HCT116 (cell line): ENCODE measurements around the gene AIF1. TPM values are rescaled to one million over a fixed set of nuclear protein-coding genes. Genes with fewer than 3 reads are reported as not detected.

Source experiments
- ATAC-seq: fragments of 200-7000 bp; cut with Tn5 transposase; 2 replicates; pipeline ENCODE4 v1.9.1; 2020; ENCODE audit warnings: mild to moderate bottlenecking, moderate library complexity
- BruUV-seq: library from RNA; stranded (reverse); fragments of 400-500 nt; replicated peaks from 2 replicates; lab custom pipeline; 2021; lab: Mats Ljungman, UMichigan
- CTCF ChIA-PET: fragments of 300-600 bp; sonication (Branson Sonifier 250); formaldehyde crosslinking; loops from one replicate; lab custom pipeline; 2021; ENCODE audit warnings: antibody characterized with exemption; lab: Charles Lee
- POLR2A ChIA-PET: fragments of 300-600, 350-600 bp; sonication (Branson Sonifier 250); formaldehyde crosslinking; loops from one replicate; lab custom pipeline; 2021; ENCODE audit warnings: antibody characterized with exemption; lab: Charles Lee
- RAD21 ChIA-PET, 2 experiments: fragments of 300-600 bp; sonication (Branson Sonifier 250); formaldehyde crosslinking; loops; one replicate each; lab custom pipeline; 2023; ENCODE audit warnings: low total read pairs in 2 of 2; ENCODE audit not compliant: uncharacterized antibody in 2 of 2, unreplicated experiment in 2 of 2, low non-redundant PET in 1 of 2; lab: Charles Lee
- DNase-seq: peaks from one replicate; pipeline ENCODE4 v3.0.0-alpha.2; 2010; ENCODE audit warnings: low read depth, low spot score
- H2AFZ ChIP-seq: fragments of 200-600 bp; shearing (Covaris generic), sonication (generic); 2 replicates; pipeline ENCODE4 v1.6.1; 2017; ENCODE audit warnings: low read depth, mixed run types, mixed read lengths, antibody characterized with exemption, low read length; ENCODE audit not compliant: poor library complexity, severe bottlenecking
- H3K27ac ChIP-seq: 2 replicates; pipeline ENCODE4 v1.5.1; 2012; ENCODE audit warnings: low read depth, low read length
- H3K27me3 ChIP-seq: fragments of 200-600 bp; sonication (generic); 2 replicates; pipeline ENCODE4 v1.6.1; 2016; ENCODE audit warnings: mixed run types, low read length, mixed read lengths; ENCODE audit not compliant: insufficient read depth
- H3K36me3 ChIP-seq, 2 experiments: fragments of 200-500 bp in 1 of 2; fragments of 200-600 bp in 1 of 2; sonication (Bioruptor generic) in 1 of 2; sonication (generic) in 1 of 2; 2 replicates each; pipeline versions ENCODE4 v1.5.1 to v1.6.1; 2014 to 2016; ENCODE audit warnings: low read length in 2 of 2, inconsistent platforms in 1 of 2, mixed read lengths in 1 of 2, mixed run types in 1 of 2; ENCODE audit not compliant: insufficient read depth in 2 of 2, control insufficient read depth in 1 of 2
- H3K4me1 ChIP-seq, 2 experiments: fragments of 200-600 bp in 1 of 2; sonication (generic) in 1 of 2; 2 replicates each; pipeline versions ENCODE4 v1.5.1 to v1.6.1; 2012 to 2017; ENCODE audit warnings: low read length in 2 of 2, inconsistent platforms in 1 of 2, mild to moderate bottlenecking in 1 of 2, mixed read lengths in 1 of 2, mixed run types in 1 of 2, moderate library complexity in 1 of 2; ENCODE audit not compliant: insufficient read depth in 2 of 2, control insufficient read depth in 1 of 2
- H3K4me2 ChIP-seq: fragments of 200-600 bp; sonication (generic); 2 replicates; pipeline ENCODE4 v1.6.1; 2017; ENCODE audit warnings: mixed run types, low read length, mixed read lengths
- H3K4me3 ChIP-seq, 2 experiments: fragments of 200-600 bp in 1 of 2; sonication (generic) in 1 of 2; replicated peaks in 1 of 2; 2 replicates each; pipeline ENCODE4 v1.5.1; 2011 to 2016; ENCODE audit warnings: low read length in 2 of 2, control low read depth in 1 of 2, low read depth in 1 of 2, mild to moderate bottlenecking in 1 of 2, mixed read lengths in 1 of 2, mixed run types in 1 of 2
- H3K79me2 ChIP-seq: fragments of 200-600 bp; sonication (generic); 2 replicates; pipeline ENCODE4 v1.6.1; 2017; ENCODE audit warnings: mild to moderate bottlenecking, mixed run types, low read length, moderate library complexity, mixed read lengths; ENCODE audit not compliant: insufficient read depth
- H3K9ac ChIP-seq: fragments of 200-600 bp; sonication (generic); 2 replicates; pipeline ENCODE4 v1.6.1; 2016; ENCODE audit warnings: low read length, mixed read lengths
- H3K9me2 ChIP-seq: fragments of 200-600 bp; sonication (generic), shearing (Covaris generic); 2 replicates; pipeline ENCODE4 v1.6.1; 2017; ENCODE audit warnings: mixed run types, mild to moderate bottlenecking, moderate library complexity; ENCODE audit not compliant: insufficient read depth
- H3K9me3 ChIP-seq, 2 experiments: fragments of 200-500 bp in 1 of 2; fragments of 200-600 bp in 1 of 2; sonication (Bioruptor generic) in 1 of 2; sonication (generic) in 1 of 2; 2 replicates each; pipeline ENCODE4 v1.6.1; 2014 to 2017; ENCODE audit warnings: low read length in 2 of 2, mixed read lengths in 2 of 2, inconsistent platforms in 1 of 2, low read depth in 1 of 2, mild to moderate bottlenecking in 1 of 2, mixed run types in 1 of 2, moderate library complexity in 1 of 2; ENCODE audit not compliant: control insufficient read depth in 1 of 2, insufficient read depth in 1 of 2
- H4K20me1 ChIP-seq: fragments of 200-600 bp; sonication (generic), shearing (Covaris generic); 2 replicates; pipeline ENCODE4 v1.6.1; 2017; ENCODE audit warnings: mixed run types, mild to moderate bottlenecking, moderate library complexity; ENCODE audit not compliant: insufficient read depth
- CBX3 ChIP-seq: IDR thresholded peaks from 2 replicates; pipeline ENCODE4 v1.6.1; 2012; ENCODE audit warnings: low read depth
- ELF1 ChIP-seq: IDR thresholded peaks from 2 replicates; pipeline ENCODE4 v1.6.1; 2012; ENCODE audit warnings: low read depth, borderline replicate concordance
- EZH2 ChIP-seq: fragments of 200-600 bp; sonication (generic); IDR thresholded peaks from 2 replicates; pipeline ENCODE4 v1.6.1; 2017; ENCODE audit warnings: antibody characterized with exemption, mixed run types
- EZH2phosphoT487 ChIP-seq: fragments of 200-600 bp; IDR thresholded peaks from 2 replicates; pipeline ENCODE4 v1.6.1; 2018; ENCODE audit warnings: antibody characterized with exemption, borderline replicate concordance
- FOSL1 ChIP-seq: IDR thresholded peaks from 2 replicates; pipeline ENCODE4 v1.6.1; 2012; ENCODE audit warnings: low read depth
- POLR2A ChIP-seq: IDR thresholded peaks from 2 replicates; pipeline ENCODE4 v1.7.0; 2011; ENCODE audit warnings: borderline replicate concordance; ENCODE audit not compliant: insufficient read depth, insufficient read length; ENCODE audit errors: extremely low read depth
- POLR2AphosphoS5 ChIP-seq: IDR thresholded peaks from 2 replicates; pipeline ENCODE4 v1.6.1; 2011; ENCODE audit warnings: mild to moderate bottlenecking, low read depth, low read length, moderate library complexity
- RAD21 ChIP-seq: IDR thresholded peaks from 2 replicates; pipeline ENCODE4 v1.6.1; 2012; ENCODE audit warnings: low read depth, mild to moderate bottlenecking
- SP1 ChIP-seq: IDR thresholded peaks from 2 replicates; pipeline ENCODE4 v1.6.1; 2012; ENCODE audit warnings: low read depth
- SRF ChIP-seq: IDR thresholded peaks from 2 replicates; pipeline ENCODE4 v1.6.1; 2012; ENCODE audit warnings: low read depth
- TCF7L2 ChIP-seq: IDR thresholded peaks from 2 replicates; pipeline ENCODE4 v1.7.0; 2011; ENCODE audit warnings: borderline replicate concordance, inconsistent platforms; ENCODE audit not compliant: insufficient read depth, insufficient read length; ENCODE audit errors: extremely low read depth
- ZFX ChIP-seq: fragments of 450-650 bp; IDR thresholded peaks from 2 replicates; pipeline ENCODE4 v1.6.1; 2017
- ZNF274 ChIP-seq: fragments of 200-500 bp; sonication (Bioruptor generic); IDR thresholded peaks from 2 replicates; pipeline ENCODE4 v1.6.1; 2014; ENCODE audit warnings: mild to moderate bottlenecking, low read depth, low read length, inconsistent platforms
- intact Hi-C: fragments of 100-400 bp; cut with micrococcal nuclease; formaldehyde crosslinking; loops from 2 replicates; pipeline ENCODE4 v1.10.0; 2022
- total RNA-seq: library from RNA; stranded (reverse); gene quantifications from one replicate; pipeline ENCODE4 v1.2.1, GENCODE V29; 2021; ENCODE audit not compliant: unreplicated experiment
- TF ChIP-seq, protein P1 (sequence below), 3 experiments: fragments of 200-600 bp in 1 of 3; sonication (generic) in 1 of 3; IDR thresholded peaks in 2 of 3; conservative IDR thresholded peaks in 1 of 3; 2 replicates each; pipeline ENCODE4 v1.5.1; 2012 to 2017; ENCODE audit warnings: low read depth in 2 of 3, low read length in 2 of 3, antibody characterized with exemption in 1 of 3, borderline replicate concordance in 1 of 3, control low read depth in 1 of 3, mild to moderate bottlenecking in 1 of 3, mixed read lengths in 1 of 3, mixed run types in 1 of 3, moderate library complexity in 1 of 3; ENCODE audit not compliant: insufficient read depth in 1 of 3
- TF ChIP-seq, protein P2 (sequence below): IDR thresholded peaks from 2 replicates; pipeline ENCODE4 v1.6.1; 2012
- TF ChIP-seq, protein P3 (sequence below): IDR thresholded peaks from 2 replicates; pipeline ENCODE4 v1.6.1; 2011; ENCODE audit warnings: mild to moderate bottlenecking, low read length, moderate library complexity; ENCODE audit not compliant: insufficient replicate concordance; ENCODE audit errors: extremely low read depth
- TF ChIP-seq, protein P4 (sequence below): IDR thresholded peaks from 2 replicates; pipeline ENCODE4 v1.6.1; 2012; ENCODE audit warnings: low read depth

The AIF1 gene
- total RNA-seq, 1 experiment from 2014 or later: not detected

DNA sequence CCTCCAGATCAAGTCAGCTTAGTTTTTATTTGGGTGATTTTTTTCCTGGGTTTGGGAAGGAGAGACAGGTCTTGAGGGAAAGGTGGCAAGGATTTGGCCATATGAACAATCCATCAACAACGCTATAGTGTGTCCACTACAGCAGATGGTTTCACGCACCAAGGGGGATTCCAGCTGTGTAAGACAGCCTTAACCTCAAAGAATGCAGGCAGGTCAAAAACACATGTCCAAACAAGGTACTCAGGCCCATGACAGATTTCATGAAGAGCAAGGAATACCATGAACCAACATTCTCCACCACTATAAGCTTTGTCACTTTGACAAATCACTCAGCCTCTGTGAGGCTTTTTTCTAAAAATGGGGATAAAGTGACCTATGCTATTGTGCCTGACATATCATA is 2.0 kb downstream of the AIF1 start:
- no peak for DNase-seq
- Histone ChIP-seq H3K9ac (no peak overlapping the region), H3K9me2 (no peaks in the 10 kb centered on the region), H3K4me1 (peaks cover 1 to 12% of the 10 kb centered on the region in 2 experiments; a peak in 3 of 4 replicates), H3K4me3 (no peak overlapping the region), H3K27me3 (no peaks in the 10 kb centered on the region), H2AFZ (no peak overlapping the region), H3K9me3 (no peaks in the 10 kb centered on the region), H3K4me2 (no peak overlapping the region), H3K79me2 (peaks cover 12% of the 10 kb centered on the region), H3K27ac (no peak overlapping the region), H4K20me1 (no peaks in the 10 kb centered on the region), H3K36me3 (peaks cover 0 to 7% of the 10 kb centered on the region in 2 experiments; a peak in 2 of 4 replicates)
- POLR2A ChIA-PET: no interaction called here
- TF ChIP-seq, protein P1, sequence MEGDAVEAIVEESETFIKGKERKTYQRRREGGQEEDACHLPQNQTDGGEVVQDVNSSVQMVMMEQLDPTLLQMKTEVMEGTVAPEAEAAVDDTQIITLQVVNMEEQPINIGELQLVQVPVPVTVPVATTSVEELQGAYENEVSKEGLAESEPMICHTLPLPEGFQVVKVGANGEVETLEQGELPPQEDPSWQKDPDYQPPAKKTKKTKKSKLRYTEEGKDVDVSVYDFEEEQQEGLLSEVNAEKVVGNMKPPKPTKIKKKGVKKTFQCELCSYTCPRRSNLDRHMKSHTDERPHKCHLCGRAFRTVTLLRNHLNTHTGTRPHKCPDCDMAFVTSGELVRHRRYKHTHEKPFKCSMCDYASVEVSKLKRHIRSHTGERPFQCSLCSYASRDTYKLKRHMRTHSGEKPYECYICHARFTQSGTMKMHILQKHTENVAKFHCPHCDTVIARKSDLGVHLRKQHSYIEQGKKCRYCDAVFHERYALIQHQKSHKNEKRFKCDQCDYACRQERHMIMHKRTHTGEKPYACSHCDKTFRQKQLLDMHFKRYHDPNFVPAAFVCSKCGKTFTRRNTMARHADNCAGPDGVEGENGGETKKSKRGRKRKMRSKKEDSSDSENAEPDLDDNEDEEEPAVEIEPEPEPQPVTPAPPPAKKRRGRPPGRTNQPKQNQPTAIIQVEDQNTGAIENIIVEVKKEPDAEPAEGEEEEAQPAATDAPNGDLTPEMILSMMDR (IDR thresholded peaks at IDR 0.05 in 2 of 3, conservative IDR thresholded peaks at IDR 0.05 in 1 of 3; ENCODE audit: borderline replicate concordance in 1 of 3, insufficient read depth in 1 of 3, low read depth in 2 of 3, low read length in 2 of 3): no peak
- no peak for TF ChIP-seq POLR2A
- no peak for TF ChIP-seq RAD21
- no peak for TF ChIP-seq ELF1
- no peak for TF ChIP-seq ZNF274
- TF ChIP-seq TCF7L2: no peak
- no peak for TF ChIP-seq ZFX
- TF ChIP-seq POLR2AphosphoS5: no peak
- no peak for TF ChIP-seq SRF
- no peak for TF ChIP-seq SP1
- no peak for TF ChIP-seq CBX3
- no peak for TF ChIP-seq EZH2phosphoT487
- TF ChIP-seq, protein P2, sequence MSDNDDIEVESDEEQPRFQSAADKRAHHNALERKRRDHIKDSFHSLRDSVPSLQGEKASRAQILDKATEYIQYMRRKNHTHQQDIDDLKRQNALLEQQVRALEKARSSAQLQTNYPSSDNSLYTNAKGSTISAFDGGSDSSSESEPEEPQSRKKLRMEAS: no peak
- no peak for TF ChIP-seq FOSL1
- TF ChIP-seq, protein P3, sequence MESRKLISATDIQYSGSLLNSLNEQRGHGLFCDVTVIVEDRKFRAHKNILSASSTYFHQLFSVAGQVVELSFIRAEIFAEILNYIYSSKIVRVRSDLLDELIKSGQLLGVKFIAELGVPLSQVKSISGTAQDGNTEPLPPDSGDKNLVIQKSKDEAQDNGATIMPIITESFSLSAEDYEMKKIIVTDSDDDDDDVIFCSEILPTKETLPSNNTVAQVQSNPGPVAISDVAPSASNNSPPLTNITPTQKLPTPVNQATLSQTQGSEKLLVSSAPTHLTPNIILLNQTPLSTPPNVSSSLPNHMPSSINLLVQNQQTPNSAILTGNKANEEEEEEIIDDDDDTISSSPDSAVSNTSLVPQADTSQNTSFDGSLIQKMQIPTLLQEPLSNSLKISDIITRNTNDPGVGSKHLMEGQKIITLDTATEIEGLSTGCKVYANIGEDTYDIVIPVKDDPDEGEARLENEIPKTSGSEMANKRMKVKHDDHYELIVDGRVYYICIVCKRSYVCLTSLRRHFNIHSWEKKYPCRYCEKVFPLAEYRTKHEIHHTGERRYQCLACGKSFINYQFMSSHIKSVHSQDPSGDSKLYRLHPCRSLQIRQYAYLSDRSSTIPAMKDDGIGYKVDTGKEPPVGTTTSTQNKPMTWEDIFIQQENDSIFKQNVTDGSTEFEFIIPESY: no peak
- no peak for TF ChIP-seq EZH2
- TF ChIP-seq, protein P4, sequence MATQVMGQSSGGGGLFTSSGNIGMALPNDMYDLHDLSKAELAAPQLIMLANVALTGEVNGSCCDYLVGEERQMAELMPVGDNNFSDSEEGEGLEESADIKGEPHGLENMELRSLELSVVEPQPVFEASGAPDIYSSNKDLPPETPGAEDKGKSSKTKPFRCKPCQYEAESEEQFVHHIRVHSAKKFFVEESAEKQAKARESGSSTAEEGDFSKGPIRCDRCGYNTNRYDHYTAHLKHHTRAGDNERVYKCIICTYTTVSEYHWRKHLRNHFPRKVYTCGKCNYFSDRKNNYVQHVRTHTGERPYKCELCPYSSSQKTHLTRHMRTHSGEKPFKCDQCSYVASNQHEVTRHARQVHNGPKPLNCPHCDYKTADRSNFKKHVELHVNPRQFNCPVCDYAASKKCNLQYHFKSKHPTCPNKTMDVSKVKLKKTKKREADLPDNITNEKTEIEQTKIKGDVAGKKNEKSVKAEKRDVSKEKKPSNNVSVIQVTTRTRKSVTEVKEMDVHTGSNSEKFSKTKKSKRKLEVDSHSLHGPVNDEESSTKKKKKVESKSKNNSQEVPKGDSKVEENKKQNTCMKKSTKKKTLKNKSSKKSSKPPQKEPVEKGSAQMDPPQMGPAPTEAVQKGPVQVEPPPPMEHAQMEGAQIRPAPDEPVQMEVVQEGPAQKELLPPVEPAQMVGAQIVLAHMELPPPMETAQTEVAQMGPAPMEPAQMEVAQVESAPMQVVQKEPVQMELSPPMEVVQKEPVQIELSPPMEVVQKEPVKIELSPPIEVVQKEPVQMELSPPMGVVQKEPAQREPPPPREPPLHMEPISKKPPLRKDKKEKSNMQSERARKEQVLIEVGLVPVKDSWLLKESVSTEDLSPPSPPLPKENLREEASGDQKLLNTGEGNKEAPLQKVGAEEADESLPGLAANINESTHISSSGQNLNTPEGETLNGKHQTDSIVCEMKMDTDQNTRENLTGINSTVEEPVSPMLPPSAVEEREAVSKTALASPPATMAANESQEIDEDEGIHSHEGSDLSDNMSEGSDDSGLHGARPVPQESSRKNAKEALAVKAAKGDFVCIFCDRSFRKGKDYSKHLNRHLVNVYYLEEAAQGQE: no peak
- intact Hi-C loops: no loop called here
- no TSS peak for BruUV-seq
- RAD21 ChIA-PET: no interaction called here
- CTCF ChIA-PET: no interaction called here
- ATAC-seq: no peak
